HepG2 (cell line): ENCODE results near the gene CCDC183. TPM values are rescaled to one million over a fixed set of nuclear protein-coding genes. Genes with fewer than 3 reads are reported as not detected.
A peak's percentile ranks its signal among the peaks of the same experiment; 100 is the strongest.

ENCODE experiments used
- ARID2 ChIP-seq: sonication (generic); formaldehyde crosslinking; IDR thresholded peaks from 2 replicates; pipeline ENCODE4 v1.8.1; 2022; ENCODE audit warnings: mild to moderate bottlenecking, missing genetic modification reagents, borderline replicate concordance
- BRF2 ChIP-seq: sonication (generic); formaldehyde crosslinking; IDR thresholded peaks from 2 replicates; pipeline ENCODE4 v1.8.1; 2022; ENCODE audit warnings: mild to moderate bottlenecking, missing genetic modification reagents
- CHCHD3 ChIP-seq: sonication (generic); formaldehyde crosslinking; IDR thresholded peaks from 2 replicates; pipeline ENCODE4 v1.8.0; 2022; ENCODE audit warnings: mild to moderate bottlenecking, missing genetic modification reagents, moderate library complexity
- HNF4G ChIP-seq, 2 experiments: sonication (generic) in 1 of 2; formaldehyde crosslinking in 1 of 2; IDR thresholded peaks; 2 replicates each; pipeline versions ENCODE4 v1.4.0 to v1.6.1; 2011 to 2020; ENCODE audit warnings: borderline replicate concordance in 2 of 2, low read depth in 2 of 2, mild to moderate bottlenecking in 2 of 2, low read length in 1 of 2, missing genetic modification reagents in 1 of 2, moderate library complexity in 1 of 2
- MXI1 ChIP-seq: IDR thresholded peaks from 3 replicates; pipeline ENCODE4 v1.6.1; 2012; ENCODE audit warnings: low read depth, low read length, inconsistent platforms, borderline replicate concordance
- NBN ChIP-seq: fragments of 450-650 bp; conservative IDR thresholded peaks from 2 replicates; pipeline ENCODE4 v1.6.1; 2017
- NFRKB ChIP-seq: fragments of 450-650 bp; IDR thresholded peaks from 2 replicates; pipeline ENCODE4 v1.6.1; 2017
- PLSCR1 ChIP-seq: sonication (generic); formaldehyde crosslinking; IDR thresholded peaks from 2 replicates; pipeline ENCODE4 v1.5.0; 2020; ENCODE audit warnings: missing genetic modification reagents, mild to moderate bottlenecking, borderline replicate concordance
- SALL2 ChIP-seq: sonication (generic); formaldehyde crosslinking; IDR thresholded peaks from 2 replicates; pipeline ENCODE4 v1.8.1; 2023; ENCODE audit warnings: mild to moderate bottlenecking, missing genetic modification reagents, inconsistent platforms
- TSC22D2 ChIP-seq: sonication (generic); formaldehyde crosslinking; IDR thresholded peaks from 2 replicates; pipeline ENCODE4 v1.5.1; 2020; ENCODE audit warnings: missing genetic modification reagents, mild to moderate bottlenecking, borderline replicate concordance
- ZNF205 ChIP-seq: IDR thresholded peaks from 2 replicates; pipeline ENCODE4 v1.6.1; 2018; ENCODE audit warnings: missing biosample characterization, missing genetic modification reagents
- ZNF280D ChIP-seq: sonication (generic); formaldehyde crosslinking; IDR thresholded peaks from 2 replicates; pipeline ENCODE4 v1.5.1; 2020; ENCODE audit warnings: mild to moderate bottlenecking, missing genetic modification reagents
- ZNF282 ChIP-seq: fragments of 450-650 bp; IDR thresholded peaks from 2 replicates; pipeline ENCODE4 v1.6.1; 2018; ENCODE audit not compliant: partially characterized antibody
- ZNF30 ChIP-seq: sonication (generic); formaldehyde crosslinking; IDR thresholded peaks from 2 replicates; pipeline ENCODE4 v1.5.0; 2020; ENCODE audit warnings: mild to moderate bottlenecking, missing genetic modification reagents
- ZNF512B ChIP-seq: sonication (generic); formaldehyde crosslinking; IDR thresholded peaks from 2 replicates; pipeline ENCODE4 v1.5.1; 2020; ENCODE audit warnings: missing genetic modification reagents, mild to moderate bottlenecking, borderline replicate concordance
- ZNF556 ChIP-seq: sonication (generic); formaldehyde crosslinking; IDR thresholded peaks from 2 replicates; pipeline ENCODE4 v1.4.0; 2020; ENCODE audit warnings: mild to moderate bottlenecking, missing genetic modification reagents, borderline replicate concordance
- ZNF766 ChIP-seq: sonication (generic); formaldehyde crosslinking; IDR thresholded peaks from 2 replicates; pipeline ENCODE4 v1.5.0; 2020; ENCODE audit warnings: missing genetic modification reagents, borderline replicate concordance
- ZNF772 ChIP-seq: sonication (generic); formaldehyde crosslinking; IDR thresholded peaks from 2 replicates; pipeline ENCODE4 v1.5.0; 2020; ENCODE audit warnings: mild to moderate bottlenecking, missing genetic modification reagents
- polyA plus RNA-seq, 8 experiments: library from polyadenylated mRNA; depleted of rRNA in 3 of 8; stranded (reverse) in 7 of 8; unstranded in 1 of 8; fragments of >200 nt; fragmentation: Illumina TruSeq in 4 of 8; extraction: Trizol in 4 of 8; gene quantifications; 2 replicates each; pipeline versions ENCODE4 v1.2.1 to v1.2.3, GENCODE V29; 2011 to 2016; ENCODE audit warnings: low read depth in 4 of 8, missing spikeins in 1 of 8, mixed read lengths in 1 of 8; ENCODE audit not compliant: insufficient read depth in 1 of 8
- total RNA-seq, 5 experiments: library from RNA; depleted of rRNA; stranded (reverse); fragments of >200 nt; fragmentation: Illumina TruSeq; extraction: Trizol; gene quantifications; 2 replicates each; pipeline ENCODE4 v1.2.3, GENCODE V29; 2016; ENCODE audit warnings: low read depth in 1 of 5

Gene CCDC183
- total and polyA plus RNA-seq, 2 of the 13 experiments (the other 11 are each of a cell fraction or from before 2014, with no cell fraction given), result 5.0 to 66.4 TPM

- TF ChIP-seq CHCHD3 (CRISPR knock-in tag) (peak; percentile 21; the same call in 1 of the 2 replicates), ZNF556 (no peak), NFRKB (no peak), ZNF205 (CRISPR knock-in tag) (no peak), ARID2 (CRISPR knock-in tag) (no peak), ZNF30 (CRISPR knock-in tag) (peak; percentile 56; the same call in 1 of the 2 replicates), ZNF766 (no peak), ZNF280D (CRISPR knock-in tag) (peak; percentile 81; the same call in 1 of the 2 replicates), HNF4G (IDR thresholded peaks at IDR 0.05; ENCODE audit: borderline replicate concordance, low read depth, low read length) (no peak), HNF4G (CRISPR knock-in tag; IDR thresholded peaks at IDR 0.05; ENCODE audit: borderline replicate concordance, low read depth) (peak; percentile 34; the same call in 1 of the 2 replicates), ZNF772 (CRISPR knock-in tag) (0 out of 2 replicates have a peak, but pooled peaks have one; percentile 67), TSC22D2 (no peak), BRF2 (CRISPR knock-in tag) (no peak), ZNF512B (CRISPR knock-in tag) (no peak), PLSCR1 (CRISPR knock-in tag) (no peak), NBN (no peak), SALL2 (CRISPR knock-in tag) (no peak), ZNF282 (no peak), MXI1 (no peak; the same call in 2 of the 3 replicates)
Observed at GRCh38 chr9:136791516-136792276, 4.4 kb upstream of the CCDC183 start (continued).
